ENCODE measurements around the gene NGEF. TPM values are rescaled to one million over a fixed set of nuclear protein-coding genes. Genes with fewer than 3 reads are reported as not detected.

Gene NGEF
- total and polyA plus RNA-seq, 9 of the 15 experiments (the other 6 are each of a cell fraction or from before 2014, with no cell fraction given), result 0.07 to 0.17 (median 0.09) TPM; not detected in 6

- no peak for TF ChIP-seq WHSC1 (IDR thresholded peaks at IDR 0.05; ENCODE audit: low read length)
- TF ChIP-seq ATF4 (CRISPR knock-in tag; IDR thresholded peaks at IDR 0.05), result no peak
- TF ChIP-seq NUFIP1 (IDR thresholded peaks at IDR 0.05; ENCODE audit: partially characterized antibody), result no peak
- TF ChIP-seq ZNF586 (CRISPR knock-in tag; conservative IDR thresholded peaks at IDR 0.05), result no peak
- no peak for TF ChIP-seq NR2F6 (CRISPR knock-in tag; IDR thresholded peaks at IDR 0.05)
- TF ChIP-seq MAZ (CRISPR knock-in tag; conservative IDR thresholded peaks at IDR 0.05 in 1 of 2, IDR thresholded peaks at IDR 0.05 in 1 of 2), result no peak
- TF ChIP-seq POLR3G (IDR thresholded peaks at IDR 0.05; ENCODE audit: extremely low read depth, insufficient read length, insufficient replicate concordance), result no peak
These were observed 72.3 kb downstream of the NGEF start (continued) for GRCh38 chr2:232940724-232941123.

- no peaks in the 10 kb centered on the region for H3K36me3 ChIP-seq (ENCODE audit: control insufficient read depth, insufficient read depth, low read length)
- 0 out of 2 replicates have a peak overlapping the region, but pooled peaks have one; percentile 51 for H2AFZ ChIP-seq (ENCODE audit: low read depth, low read length)
- FAIRE-seq (peak; percentile 82), DNase-seq (ENCODE audit: extremely low read depth in 1 of 4, low spot score in 3 of 4) (peak; percentile 21 to 63 (median 42)), ATAC-seq (peak; percentile 90)
- no peaks in the 10 kb centered on the region for H3K9me3 ChIP-seq (replicated peaks; ENCODE audit: control insufficient read depth, insufficient read depth, low read depth, low read length)
- no peaks in the 10 kb centered on the region for H3K79me2 ChIP-seq (ENCODE audit: control insufficient read depth, insufficient read depth, low read length)
- no peaks in the 10 kb centered on the region for H3K9me1 ChIP-seq (ENCODE audit: control insufficient read depth, insufficient read depth, low read length)
- ChIA-PET POLR2A (interaction anchor here (0.6 kb wide), 1 partner anchor 48 kb away, joined by 3 read pairs; no protein-coding TSS in a partner anchor), CTCF (ENCODE audit: low intra/inter-chr PET ratio) (no interaction called here)
- intact Hi-C loops (cut with micrococcal nuclease), result no loop called here
- H3K9ac ChIP-seq (ENCODE audit: insufficient read depth in 1 of 2, low read depth in 2 of 2, low read length in 2 of 2), result no peak overlapping the region; a peak in 1 of 4 replicates
- no peaks in the 10 kb centered on the region for H4K20me1 ChIP-seq (replicated peaks; ENCODE audit: control insufficient read depth, insufficient read depth, low read length)
- in situ Hi-C loops (cut with MboI), result no loop called here
- WGBS (ENCODE audit: insufficient coverage, low coverage, missing lambda C conversion rate), result 0% methylated on average over 4 of the region's 5 CpGs
- no peak overlapping the region for H3K27ac ChIP-seq (ENCODE audit: extremely low read depth, low read depth, low read length)
- peaks cover 2 to 4% of the 10 kb centered on the region in 2 experiments; a peak in 3 of 5 replicates for H3K4me1 ChIP-seq (replicated peaks in 1 of 2; ENCODE audit: control insufficient read depth in 2 of 2, insufficient read depth in 2 of 2, low read length in 2 of 2)
- peaks cover 0 to 15% of the 10 kb centered on the region in 2 experiments; a peak in 2 of 5 replicates for H3K27me3 ChIP-seq (ENCODE audit: control insufficient read depth in 2 of 2, insufficient read depth in 2 of 2, low read length in 2 of 2)
- peak overlapping the region; percentile 41; the same call in 1 of the 2 replicates for H3K4me2 ChIP-seq (ENCODE audit: insufficient read depth, low read length)
- no peak overlapping the region for H3K4me3 ChIP-seq
- no TSS peak for BruUV-seq (replicated peaks)
- TF ChIP-seq MIER1 (IDR thresholded peaks at IDR 0.05; ENCODE audit: low read depth) (no peak), MAX (CRISPR knock-in tag; IDR thresholded peaks at IDR 0.05) (0 out of 2 replicates have a peak, but pooled peaks have one; percentile 15), MLLT1 (IDR thresholded peaks at IDR 0.05) (peak in 1 of 2 experiments; percentile 98; a peak in 2 of 4 replicates), E2F5 (CRISPR knock-in tag; IDR thresholded peaks at IDR 0.05) (no peak), CEBPG (CRISPR knock-in tag; IDR thresholded peaks at IDR 0.05) (peak; percentile 64), CEBPG (tag; conservative IDR thresholded peaks at IDR 0.05 in 1 of 2, IDR thresholded peaks at IDR 0.05 in 1 of 2) (peak in 1 of 2 experiments; percentile 61; a peak in 3 of 4 replicates), ZBTB17 (CRISPR knock-in tag; IDR thresholded peaks at IDR 0.05) (peak; percentile 98), IRF1 (CRISPR knock-in tag; IDR thresholded peaks at IDR 0.05; ENCODE audit: borderline replicate concordance) (no peak), NR3C1 (CRISPR knock-in tag; IDR thresholded peaks at IDR 0.05) (no peak)
These were observed 75.7 kb downstream of the NGEF start for GRCh38 chr2:232937278-232937906.

Measured in K562 (cell line).